Adrenal gland (tissue), 5 donors: ENCODE measurements around the gene ATP8A2.

ENCODE experiments used
- POLR2A ChIP-seq, 2 donors: fragments of 450-650 bp; IDR thresholded peaks; one replicate each; pipeline ENCODE4 v1.6.1; 2017; ENCODE audit warnings: antibody characterized with exemption in 2 of 2, mild to moderate bottlenecking in 2 of 2, moderate library complexity in 1 of 2
- TF ChIP-seq, protein P1 (sequence below), 6 experiments: fragments of 450-650 bp in 4 of 6; fragments of 200-600 bp in 2 of 6; sonication (generic) in 1 of 6; IDR thresholded peaks; 1 replicate in 5 of 6; 2 replicates in 1 of 6; pipeline versions ENCODE4 v1.5.1 to v1.8.0; 2016 to 2021; ENCODE audit warnings: antibody characterized with exemption in 6 of 6, mild to moderate bottlenecking in 2 of 6, moderate library complexity in 1 of 6
- donor health status: DM: no; HTN: no; CAD: no.

DNA sequence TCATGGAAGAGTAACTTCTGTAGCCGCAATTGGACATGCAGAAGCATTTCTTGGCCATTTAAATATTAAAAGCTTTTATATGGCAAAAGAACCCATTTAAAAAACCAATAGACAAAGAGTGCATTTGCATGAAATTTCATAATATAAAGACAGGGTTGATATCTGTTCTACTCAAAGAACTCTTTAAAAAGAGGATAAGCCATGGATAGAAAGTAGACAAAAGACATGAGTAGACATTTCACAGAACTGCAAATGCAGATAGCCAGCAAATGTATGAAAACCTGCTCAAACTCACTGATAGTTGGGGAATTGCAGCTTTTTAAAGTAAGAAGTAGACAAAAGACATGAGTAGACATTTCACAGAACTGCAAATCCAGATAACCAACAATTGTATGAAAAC is 462.0 kb downstream of the ATP8A2 start:
- TF ChIP-seq, protein P1, sequence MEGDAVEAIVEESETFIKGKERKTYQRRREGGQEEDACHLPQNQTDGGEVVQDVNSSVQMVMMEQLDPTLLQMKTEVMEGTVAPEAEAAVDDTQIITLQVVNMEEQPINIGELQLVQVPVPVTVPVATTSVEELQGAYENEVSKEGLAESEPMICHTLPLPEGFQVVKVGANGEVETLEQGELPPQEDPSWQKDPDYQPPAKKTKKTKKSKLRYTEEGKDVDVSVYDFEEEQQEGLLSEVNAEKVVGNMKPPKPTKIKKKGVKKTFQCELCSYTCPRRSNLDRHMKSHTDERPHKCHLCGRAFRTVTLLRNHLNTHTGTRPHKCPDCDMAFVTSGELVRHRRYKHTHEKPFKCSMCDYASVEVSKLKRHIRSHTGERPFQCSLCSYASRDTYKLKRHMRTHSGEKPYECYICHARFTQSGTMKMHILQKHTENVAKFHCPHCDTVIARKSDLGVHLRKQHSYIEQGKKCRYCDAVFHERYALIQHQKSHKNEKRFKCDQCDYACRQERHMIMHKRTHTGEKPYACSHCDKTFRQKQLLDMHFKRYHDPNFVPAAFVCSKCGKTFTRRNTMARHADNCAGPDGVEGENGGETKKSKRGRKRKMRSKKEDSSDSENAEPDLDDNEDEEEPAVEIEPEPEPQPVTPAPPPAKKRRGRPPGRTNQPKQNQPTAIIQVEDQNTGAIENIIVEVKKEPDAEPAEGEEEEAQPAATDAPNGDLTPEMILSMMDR (IDR thresholded peaks at IDR 0.05) = no peak
- TF ChIP-seq POLR2A (IDR thresholded peaks at IDR 0.05) = no peak
